Motor neuron (in vitro differentiated cells): ENCODE measurements around the gene KCNE2. TPM values are rescaled to one million over a fixed set of nuclear protein-coding genes. Genes with fewer than 3 reads are reported as not detected.
"Not testable (repeated sequence)": the region's sequence is repeated elsewhere in the genome, so short reads cannot be mapped to it uniquely, and the experiment has no call there.

ENCODE experiments used
- ATAC-seq, 8 experiments: fragments of 200-7000 bp; cut with Tn5 transposase; replicated peaks in 6 of 8; 2 replicates each; pipeline ENCODE4 v1.8.0; 2021; ENCODE audit warnings: mild to moderate bottlenecking in 8 of 8, moderate library complexity in 8 of 8
- H3K27ac ChIP-seq, 2 donors: fragments of 250-450 bp; sonication (Bioruptor Pico); 2 replicates each; pipeline ENCODE4 v1.9.0; 2021; ENCODE audit warnings: antibody characterized with exemption in 2 of 2, mild to moderate bottlenecking in 2 of 2, moderate library complexity in 1 of 2
- H3K4me1 ChIP-seq, 2 donors: fragments of 250-450 bp; sonication (Bioruptor Pico); replicated peaks in 1 of 2; 2 replicates each; pipeline ENCODE4 v1.6.1; 2021; ENCODE audit warnings: antibody characterized with exemption in 2 of 2, mild to moderate bottlenecking in 2 of 2, moderate library complexity in 1 of 2
- H3K4me3 ChIP-seq, 5 donors: fragments of 250-450 bp; sonication (Bioruptor Pico); 2 replicates each; pipeline ENCODE4 v1.9.0; 2021; ENCODE audit warnings: antibody characterized with exemption in 5 of 5, mild to moderate bottlenecking in 5 of 5, moderate library complexity in 4 of 5
- WGBS, 10 experiments: fragments of 450-650 bp; shearing (Covaris generic); methylation state at CpG; one replicate each; pipeline ENCODE4 v1.0.0; 2022; 5-methylcytosine and 5-hydroxymethylcytosine counted together
- in situ Hi-C, 9 experiments: fragments of 400-800 bp; cut with MboI; loops; one replicate each; pipeline ENCODE4 v1.15.0; 2021; ENCODE audit warnings: low sequenced_read_pairs in 9 of 9, low pct_unique_long_range_greater_than_20kb in 2 of 9; ENCODE audit not compliant: unreplicated experiment in 9 of 9
- total RNA-seq, 8 experiments: library from RNA; unstranded; fragments of 300-600 nt; gene quantifications; 2 replicates each; pipeline versions ENCODE4 v1.2.3 to v1.2.4, GENCODE V29; 2022

The KCNE2 gene
- total RNA-seq, 8 experiments from 2014 or later = 0.32 to 1.5 (median 0.71) TPM; not detected in 1

- no peak for ATAC-seq
- Histone ChIP-seq H3K4me3 (no peak overlapping the region), H3K4me1 (no peaks in the 10 kb centered on the region), H3K27ac (no peak overlapping the region)
- WGBS, 10 experiments = 47 to 100% (median 94%) methylated on average over 1 of the region's 1 CpG
- in situ Hi-C loops = no loop called here
Measured at GRCh38 chr21:34358866-34359265, 4.9 kb upstream of the KCNE2 start.

- no peak for ATAC-seq
- H3K4me3 ChIP-seq = no peak overlapping the region
- H3K27ac ChIP-seq = no peak overlapping the region
- no peaks in the 10 kb centered on the region for H3K4me1 ChIP-seq
- 85 to 100% (median 93%) methylated on average over 1 to 9 of the region's 12 CpGs for WGBS, 10 experiments
- in situ Hi-C loops = no loop called here
Measured at GRCh38 chr21:34360488-34361241, 3.1 kb upstream of the KCNE2 start.

- ATAC-seq = peak in 5 of 8 experiments; percentile 7 to 30 (median 25)
- in situ Hi-C loops = no loop called here
Measured at GRCh38 chr21:34362136-34362444, 1.7 kb upstream of the KCNE2 start.

DNA sequence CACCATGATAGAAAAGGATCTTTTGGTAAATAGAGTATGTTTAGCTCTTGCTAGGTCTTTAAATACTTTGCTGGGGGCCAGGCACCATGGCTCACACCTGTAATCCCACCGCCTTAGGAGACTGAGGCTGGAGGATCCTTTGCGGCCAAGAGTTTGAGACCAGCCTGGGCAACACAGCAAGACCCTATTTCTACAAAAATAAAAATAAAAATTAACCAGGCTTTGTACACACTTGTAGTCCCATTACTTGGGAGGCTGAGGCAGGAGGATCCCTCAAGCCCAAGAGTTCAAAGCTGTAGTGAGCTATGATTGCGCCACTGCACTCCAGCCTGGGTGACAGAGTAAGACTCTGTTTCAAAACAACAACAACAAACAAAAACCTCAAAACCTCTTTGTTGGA, 1.1 kb upstream of the KCNE2 start:
- in situ Hi-C loops = no loop called here

More at GRCh38 chr21:34362136-34362444, 1.7 kb upstream of the KCNE2 start:
- no peaks in the 10 kb centered on the region for H3K4me1 ChIP-seq
- H3K27ac ChIP-seq = no peak overlapping the region
- 0 to 44% (median 9%) methylated on average over 1 to 3 of the region's 3 CpGs; no CpG with 5 or more reads in 2 of the 10 experiments for WGBS, 10 experiments
- H3K4me3 ChIP-seq = no peak overlapping the region

GRCh38 chr21:34364921-34365320, 1.1 kb downstream of the KCNE2 start:
- no peaks in the 10 kb centered on the region for H3K4me1 ChIP-seq
- no peak for ATAC-seq
- no peak overlapping the region for H3K27ac ChIP-seq
- in situ Hi-C loops = no loop called here
- no peak overlapping the region for H3K4me3 ChIP-seq

More for the DNA sequence above, 1.1 kb upstream of the KCNE2 start:
- Histone ChIP-seq H3K27ac (no peak overlapping the region), H3K4me3 (no peak overlapping the region), H3K4me1 (no peaks in the 10 kb centered on the region)
- no peak for ATAC-seq
- 94 to 100% (median 100%) methylated on average over 1 to 3 of the region's 3 CpGs; no CpG with 5 or more reads in 3 of the 10 experiments for WGBS, 10 experiments

DNA sequence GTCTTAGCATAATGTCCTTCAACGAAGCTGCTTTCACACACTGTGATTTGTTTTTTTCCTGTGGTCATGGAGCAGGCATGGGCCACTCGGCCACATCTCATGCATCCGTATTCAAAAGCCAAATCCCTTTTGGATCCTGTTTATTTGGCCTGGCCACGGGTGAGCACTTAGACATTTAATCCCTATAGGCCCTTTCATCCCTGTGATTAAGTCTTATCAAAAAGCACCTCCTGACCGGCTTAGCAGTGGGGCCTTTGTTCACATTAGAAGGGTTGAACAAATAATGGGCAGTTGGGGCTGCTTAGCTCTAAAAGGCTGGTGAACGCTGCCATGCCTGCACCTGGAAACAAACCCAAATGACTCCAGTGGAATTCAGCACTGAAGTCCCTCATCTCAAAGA, 2.0 kb downstream of the KCNE2 start:
- 33 to 93% (median 73%) methylated on average over 1 to 5 of the region's 6 CpGs; no CpG with 5 or more reads in 1 of the 10 experiments for WGBS, 10 experiments
- no peak overlapping the region for H3K4me3 ChIP-seq
- no peaks in the 10 kb centered on the region for H3K4me1 ChIP-seq
- in situ Hi-C loops = no loop called here
- no peak for ATAC-seq
- H3K27ac ChIP-seq = no peak overlapping the region

- H3K4me3 ChIP-seq = no peak overlapping the region
- H3K27ac ChIP-seq = no peak overlapping the region
- ATAC-seq = peak; percentile 40 to 99 (median 76)
- WGBS, 10 experiments = 0 to 100% (median 70%) methylated on average over 1 to 3 of the region's 3 CpGs; no CpG with 5 or more reads in 4 of the 10 experiments
- in situ Hi-C loops = no loop called here
- no peaks in the 10 kb centered on the region for H3K4me1 ChIP-seq
Measured at GRCh38 chr21:34367320-34367935, 3.6 kb downstream of the KCNE2 start.

- WGBS, 10 experiments = 0 to 43% (median 20%) methylated on average over 1 of the region's 1 CpG; no CpG with 5 or more reads in 5 of the 10 experiments
- no peak overlapping the region for H3K27ac ChIP-seq
- no peak for ATAC-seq
- no peak overlapping the region for H3K4me3 ChIP-seq
- in situ Hi-C loops = no loop called here
- no peaks in the 10 kb centered on the region for H3K4me1 ChIP-seq
Measured at GRCh38 chr21:34369741-34370140, 5.9 kb downstream of the KCNE2 start.

GRCh38 chr21:34372321-34372720, 8.5 kb downstream of the KCNE2 start:
- Histone ChIP-seq H3K4me3 (no peak overlapping the region), H3K4me1 (no peaks in the 10 kb centered on the region), H3K27ac (no peak overlapping the region)
- no peak for ATAC-seq
- 33 to 100% (median 80%) methylated on average over 1 to 3 of the region's 5 CpGs; no CpG with 5 or more reads in 3 of the 10 experiments for WGBS, 10 experiments
- in situ Hi-C loops = no loop called here

- in situ Hi-C loops, H3K27ac ChIP-seq, H3K4me1 ChIP-seq, H3K4me3 ChIP-seq, ATAC-seq: not testable (repeated sequence)
- WGBS, 10 experiments = no CpG with 5 or more reads among the region's 8 CpGs
Measured at GRCh38 chr21:34374462-34374861, 10.7 kb downstream of the KCNE2 start.

DNA sequence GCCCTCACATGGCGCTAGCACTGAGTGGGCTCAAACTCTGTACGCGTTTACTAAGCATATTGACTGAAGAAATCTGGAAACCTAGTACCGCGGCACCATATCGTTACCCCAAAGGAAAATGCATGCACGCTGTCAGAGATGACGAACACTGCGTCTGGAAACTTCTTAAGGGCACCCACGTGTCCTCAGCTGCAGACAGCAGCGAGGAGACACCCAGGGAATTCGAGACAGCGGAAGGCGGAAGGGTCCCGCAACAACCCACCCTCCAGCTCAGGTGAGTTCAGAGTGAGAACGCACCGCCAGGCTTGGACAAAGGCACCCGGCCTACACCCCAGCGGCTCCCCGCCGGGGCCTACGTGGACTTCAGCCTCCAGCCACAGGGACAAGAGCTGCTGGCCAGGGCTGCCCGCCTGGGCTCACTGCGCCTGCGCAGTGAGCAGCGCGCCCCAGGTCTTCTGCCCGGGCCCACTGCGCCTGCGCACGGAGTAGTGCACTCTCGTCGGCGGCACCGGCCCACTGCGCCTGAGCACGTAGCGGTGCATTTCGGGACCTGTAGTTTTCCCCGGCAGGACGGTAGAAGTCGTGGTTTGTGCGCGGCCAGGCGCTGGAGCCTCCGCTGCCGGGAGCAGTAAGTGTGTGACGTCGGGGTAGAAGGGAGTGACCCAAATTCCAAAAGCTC, 11.3 kb downstream of the KCNE2 start, which contains the start of gene SMIM11:
TSS of gene SMIM11 (plus strand) at position 568 of the 679 bp plus-strand sequence. CDS start 3,998 bp downstream, outside the sequence.
- peak; percentile 94 to 99 (median 96) for ATAC-seq
- H3K4me1 ChIP-seq, H3K4me3 ChIP-seq, H3K27ac ChIP-seq, in situ Hi-C loops: not testable (repeated sequence)
- WGBS, 10 experiments = no CpG with 5 or more reads among the region's 49 CpGs

DNA sequence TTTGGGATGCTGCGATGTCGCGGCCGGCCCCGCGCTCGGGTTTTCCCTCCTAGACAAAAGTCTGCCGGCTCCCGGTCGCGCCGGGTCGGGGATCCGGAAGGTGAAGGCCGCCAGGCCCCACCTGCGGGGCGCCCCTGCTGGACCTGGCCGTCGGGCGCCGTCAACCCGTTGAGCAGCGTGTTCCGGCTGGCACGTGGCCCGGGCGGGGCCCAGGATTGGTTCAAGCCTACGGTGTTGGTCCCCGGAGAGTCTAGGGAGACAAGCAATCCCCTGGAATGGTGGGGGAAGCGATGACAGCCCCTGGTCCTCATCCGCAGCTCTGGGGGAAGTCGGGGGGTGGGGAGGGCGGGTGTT, 11.8 kb downstream of the KCNE2 start:
- peak; percentile 83 to 93 (median 88) for ATAC-seq
- H3K4me3 ChIP-seq, H3K4me1 ChIP-seq, H3K27ac ChIP-seq, in situ Hi-C loops: not testable (repeated sequence)
- WGBS, 10 experiments = no CpG with 5 or more reads among the region's 33 CpGs

DNA sequence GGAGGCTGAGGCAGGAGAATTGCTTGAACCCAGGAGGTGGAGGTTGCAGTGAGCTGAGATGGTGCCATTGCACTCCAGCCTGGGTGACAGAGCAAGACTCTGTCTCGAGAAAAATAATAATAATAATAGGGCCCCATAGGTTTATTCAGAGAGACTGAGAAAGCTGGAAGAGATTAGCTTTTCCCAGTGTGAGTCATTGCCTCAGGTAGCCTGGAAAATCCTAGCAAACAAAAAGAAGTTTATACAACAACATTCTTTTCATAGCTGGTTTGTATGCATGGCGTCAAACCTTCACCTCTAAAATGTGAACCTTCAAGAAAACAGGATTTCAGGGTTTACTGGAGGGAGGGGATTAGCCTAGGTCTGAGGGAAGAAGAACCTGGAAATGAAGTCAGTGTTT, 19.3 kb downstream of the KCNE2 start:
- H3K27ac ChIP-seq, H3K4me1 ChIP-seq, in situ Hi-C loops, H3K4me3 ChIP-seq: not testable (repeated sequence)
- ATAC-seq = peak in 1 of 8 experiments; percentile 17
- no CpG with 5 or more reads among the region's 2 CpGs for WGBS, 10 experiments
